Measurements from ENCODE around the gene CAST. TPM values are rescaled to one million over a fixed set of nuclear protein-coding genes. Genes with fewer than 3 reads are reported as not detected.

The CAST gene
- total RNA-seq, 1 experiment from 2014 or later: 225 TPM

DNA sequence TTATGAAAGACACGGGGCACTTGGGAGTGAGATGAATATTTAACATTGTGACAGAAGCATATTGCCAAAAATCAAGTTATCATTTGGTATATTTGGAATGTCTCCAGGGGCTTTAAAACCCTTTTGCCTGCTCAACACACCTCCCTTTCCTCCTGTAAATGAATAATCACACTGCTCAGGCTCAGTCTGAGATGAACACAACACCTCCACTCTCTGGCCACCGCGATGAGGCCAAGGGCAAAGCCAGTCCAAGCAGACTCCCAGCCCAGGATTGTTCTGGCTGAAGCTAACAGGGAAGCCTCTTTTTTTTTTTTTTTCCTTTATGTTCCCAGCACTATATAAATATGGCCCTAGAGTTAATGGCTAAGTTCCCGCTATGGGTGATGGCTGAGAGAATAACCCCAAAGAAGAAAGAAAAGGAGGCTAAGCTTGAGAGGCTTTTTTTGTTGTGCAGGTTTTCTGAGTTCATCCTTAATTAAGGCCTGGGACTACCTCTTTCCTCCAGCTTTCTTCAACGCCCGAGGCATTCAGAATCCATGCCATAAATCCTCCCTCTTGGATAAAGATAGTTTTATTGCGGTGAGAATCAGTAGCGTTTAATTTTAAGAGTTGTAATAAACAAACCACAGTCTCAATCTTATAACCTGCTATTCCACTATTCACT is 156.1 kb downstream of the CAST start:
- DNase-seq (ENCODE audit: low spot score): no peak

DNA sequence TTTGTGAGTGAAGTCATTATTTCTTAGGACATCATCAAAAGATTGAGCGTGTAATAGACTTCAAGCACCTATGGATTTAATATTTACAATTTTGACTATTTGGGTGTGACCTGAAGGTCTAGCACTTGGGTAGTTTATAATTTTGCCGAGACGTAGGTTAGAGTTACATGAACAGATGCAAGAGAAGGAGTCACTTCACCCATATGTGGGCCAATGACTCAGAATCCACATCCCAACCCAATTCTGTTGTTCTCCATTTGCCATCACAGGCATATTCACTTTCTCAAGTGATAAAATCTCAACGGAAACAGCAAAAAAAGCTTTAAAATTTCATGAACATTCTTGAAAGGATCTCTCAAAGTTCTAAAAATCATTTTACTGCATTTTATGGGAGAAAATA is 157.6 kb downstream of the CAST start:
- DNase-seq (ENCODE audit: low spot score): no peak

DNA sequence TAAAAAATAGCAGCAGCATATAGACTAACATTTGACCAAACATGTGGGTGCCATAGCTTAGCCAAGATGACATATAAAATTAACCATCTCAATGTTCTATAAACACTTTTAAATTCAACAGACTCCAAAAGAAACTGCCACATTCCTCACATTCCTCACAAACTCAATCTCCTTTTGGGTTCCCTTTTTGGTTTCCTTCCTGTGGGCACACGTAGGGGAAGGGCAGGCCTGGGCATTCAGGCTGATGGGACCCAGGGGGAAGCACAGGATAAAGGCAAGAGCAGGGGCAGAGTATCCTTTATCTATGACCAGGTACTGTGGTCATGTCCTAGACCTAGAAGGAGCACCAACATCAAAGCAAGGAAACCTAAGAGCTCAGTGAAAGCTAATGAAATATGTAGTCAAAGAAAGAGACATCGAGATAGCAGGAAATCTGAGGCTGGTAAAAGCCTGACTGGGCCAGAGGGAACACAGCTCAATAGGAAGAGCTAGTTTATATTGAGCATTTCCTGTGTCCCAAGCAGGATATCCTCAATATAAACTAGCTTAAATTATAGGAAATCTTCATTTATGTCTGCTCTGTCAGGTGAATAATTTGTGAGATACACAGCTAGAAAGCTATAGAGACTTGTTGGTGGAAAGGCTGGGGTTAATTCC is 159.2 kb downstream of the CAST start:
- peak; percentile 26 for DNase-seq (ENCODE audit: low spot score)

DNA sequence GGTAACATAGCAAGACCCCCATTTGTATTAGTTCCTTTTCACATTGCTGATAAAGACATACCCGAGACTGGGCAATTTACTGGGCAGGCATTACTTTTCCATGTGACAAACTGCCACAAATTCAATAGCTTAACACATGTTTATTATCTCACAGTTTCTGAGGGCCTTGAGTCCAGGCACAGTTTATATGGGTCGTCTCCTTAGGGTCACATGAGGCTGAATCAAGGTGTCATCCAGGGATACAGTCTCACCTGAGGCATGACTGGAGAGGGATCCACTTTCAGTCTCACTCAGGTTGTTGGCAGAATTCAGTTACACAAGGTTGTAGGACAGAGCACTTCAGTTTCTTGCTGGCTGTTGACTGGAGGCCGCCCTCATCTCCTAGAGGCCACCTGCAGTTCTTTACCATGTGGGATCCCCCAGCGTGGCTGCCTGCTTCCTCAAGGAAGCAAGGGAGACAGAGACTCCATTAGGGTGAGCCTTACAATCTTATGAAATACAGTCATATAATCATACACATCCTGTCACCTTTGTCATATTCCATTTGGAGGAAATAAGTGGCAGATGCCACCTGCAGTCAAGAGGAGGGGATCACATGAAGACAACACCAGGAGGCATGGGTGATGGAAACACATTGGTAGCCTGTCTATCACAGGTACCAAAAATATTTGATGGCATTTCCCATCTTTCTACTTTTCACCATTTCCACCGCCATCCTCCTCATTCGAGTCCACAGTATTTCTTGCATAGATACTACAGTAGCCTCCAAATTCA is 160.7 kb downstream of the CAST start:
- no peak for DNase-seq (ENCODE audit: low spot score)

DNA sequence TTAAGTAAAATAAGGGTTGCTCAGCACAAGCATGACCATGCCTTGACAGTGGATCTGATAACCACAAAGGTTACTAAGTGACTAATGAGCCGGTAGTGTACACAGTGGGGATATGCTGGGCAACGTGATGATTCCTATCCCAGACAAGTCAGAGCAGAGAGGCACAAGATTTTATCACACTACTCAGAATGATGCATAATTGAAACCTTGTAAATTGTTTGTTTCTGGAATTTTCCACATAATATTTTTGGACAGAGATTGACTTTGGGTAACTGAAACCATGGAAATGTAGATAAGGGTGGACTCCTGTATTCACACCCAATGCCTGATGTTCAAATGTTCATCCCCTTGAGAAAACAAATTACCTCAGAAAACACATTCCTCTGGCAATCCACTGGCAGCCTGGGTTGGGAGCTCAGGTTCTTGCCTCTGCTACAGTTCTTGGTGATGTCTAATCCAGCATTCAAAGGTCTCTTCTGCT is 161.8 kb downstream of the CAST start:
- DNase-seq (ENCODE audit: low spot score): peak; percentile 89

Other genes starting within 250 kb of the CAST start
- gene PCSK1, start 229.1 kb upstream of the CAST start, total RNA-seq (2014; rRNA removed; shearing (Covaris generic)): 0.02 TPM in 1 of 2 replicates, not detected in the other
- gene ERAP1, start 145.6 kb downstream of the CAST start, total RNA-seq (2014; rRNA removed; shearing (Covaris generic)): 22.0 and 24.1 TPM in 2 replicates
- gene ERAP2, start 214.1 kb downstream of the CAST start, total RNA-seq (2014; rRNA removed; shearing (Covaris generic)): 91.9 and 97.0 TPM in 2 replicates

Data from A172 (cell line).